Activated T-cell treated with anti-CD3 and anti-CD28 coated beads, Interleukin-2, amount 50 U/mL, for 24 hours (primary cell): Measurements from ENCODE around the gene DIABLO.
"Not testable (repeated sequence)": the region's sequence is repeated elsewhere in the genome, so short reads cannot be mapped to it uniquely, and the experiment has no call there.

Experiments
- DNase-seq: peaks from one replicate; pipeline ENCODE4 v3.0.0-alpha.2; 2020
- H3K27ac Mint-ChIP-seq: 2 replicates; pipeline ENCODE4 v1.8.0; 2020; ENCODE audit warnings: mild to moderate bottlenecking, mixed read lengths
- H3K27me3 Mint-ChIP-seq: 2 replicates; pipeline ENCODE4 v1.8.0; 2020; ENCODE audit warnings: mixed read lengths
- H3K36me3 Mint-ChIP-seq: 2 replicates; pipeline ENCODE4 v1.8.0; 2020; ENCODE audit warnings: low read depth, mixed read lengths
- H3K4me1 Mint-ChIP-seq: 2 replicates; pipeline ENCODE4 v1.8.0; 2020; ENCODE audit warnings: low read depth, mixed read lengths
- H3K4me3 Mint-ChIP-seq: 2 replicates; pipeline ENCODE4 v1.8.0; 2020; ENCODE audit warnings: mild to moderate bottlenecking, moderate library complexity, mixed read lengths
- H3K9me3 Mint-ChIP-seq: 2 replicates; pipeline ENCODE4 v1.8.0; 2020; ENCODE audit warnings: mixed read lengths

DIABLO gene

DNA sequence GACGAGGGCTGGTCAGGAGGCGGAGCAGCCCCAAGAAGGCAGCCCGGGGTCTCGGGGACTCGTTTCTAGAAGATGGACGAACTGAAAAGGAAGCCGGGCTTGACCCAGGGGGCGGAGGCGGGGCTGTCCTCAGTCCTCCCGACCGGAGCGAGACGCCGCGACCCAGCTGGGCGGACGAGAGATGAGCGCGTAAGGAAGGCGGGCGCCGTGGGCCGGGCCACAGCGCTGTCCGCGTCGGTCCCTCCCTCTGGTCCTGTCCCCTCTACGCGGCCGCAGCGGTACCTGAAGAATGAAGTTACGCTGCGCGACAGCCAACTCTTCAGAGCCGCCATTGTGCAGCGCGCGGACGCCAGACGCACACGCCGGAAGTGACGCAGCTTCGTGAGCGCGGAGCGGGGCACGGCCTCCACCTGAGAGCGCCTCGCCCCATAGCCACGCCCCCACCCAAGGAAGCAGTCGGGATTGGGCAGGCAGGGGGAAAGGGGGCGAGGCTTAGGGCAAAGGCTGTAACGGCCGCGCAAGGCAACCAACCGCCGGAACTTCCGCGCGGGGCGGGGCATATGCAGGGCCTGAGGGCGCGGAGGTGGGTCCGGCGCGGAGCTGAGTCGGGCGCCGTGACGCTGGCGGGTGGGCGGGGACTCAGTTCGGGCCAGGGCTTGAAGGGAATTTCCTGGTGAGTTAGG, at the start of gene DIABLO:
Gene DIABLO (minus strand): TSS at position 370 of the 683 bp plus-strand sequence. CDS start 38 bp downstream, at position 332.
- peaks cover 48% of the 10 kb centered on the region for H3K4me1 Mint-ChIP-seq

DNA sequence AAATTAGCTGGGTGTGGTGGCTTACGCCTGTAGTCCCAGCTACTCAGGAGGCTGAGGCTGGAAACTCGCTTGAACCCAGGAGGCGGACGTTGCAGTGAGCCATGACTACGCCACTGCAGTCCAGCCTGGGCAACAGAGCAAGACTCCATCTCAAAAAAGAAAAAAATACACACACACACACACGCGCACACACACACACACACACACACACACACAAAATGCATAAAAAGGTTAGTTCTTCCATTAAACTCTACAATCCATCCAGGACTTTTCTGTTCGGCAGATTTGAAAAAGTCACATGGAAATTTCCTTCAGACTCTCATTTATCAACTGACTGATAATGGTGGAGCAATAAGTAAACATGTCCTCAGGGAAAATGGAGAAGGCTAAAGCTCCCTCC, 49.6 kb upstream of the DIABLO start:
- Mint-ChIP-seq H3K36me3 (peaks cover 60% of the 10 kb centered on the region), H3K27me3 (no peaks in the 10 kb centered on the region), H3K4me1 (no peaks in the 10 kb centered on the region), H3K9me3 (no peaks in the 10 kb centered on the region), H3K4me3 (no peak overlapping the region), H3K27ac (no peak overlapping the region)
- no peak for DNase-seq

More for the DNA sequence above, at the start of gene DIABLO:
- no peaks in the 10 kb centered on the region for H3K9me3 Mint-ChIP-seq
- peak; percentile 99 for DNase-seq
- H3K27me3 Mint-ChIP-seq = no peaks in the 10 kb centered on the region
- H3K36me3 Mint-ChIP-seq = peaks cover 68% of the 10 kb centered on the region
- peak within 1 kb of the TSS; percentile 92 for H3K4me3 Mint-ChIP-seq
- peak within 1 kb of the TSS; percentile 93 for H3K27ac Mint-ChIP-seq

- Mint-ChIP-seq H3K27me3 (peaks cover 2% of the 10 kb centered on the region), H3K36me3 (peaks cover 44% of the 10 kb centered on the region), H3K27ac (peak within 1 kb of the TSS; percentile 98), H3K4me1 (peaks cover 28% of the 10 kb centered on the region), H3K4me3 (peak within 1 kb of the TSS; percentile 91), H3K9me3 (no peaks in the 10 kb centered on the region)
- peak; percentile 95 for DNase-seq
Measured at GRCh38 chr12:122266230-122266901, 40.5 kb upstream of the DIABLO start, which contains the start of gene VPS33A. TSS of gene VPS33A (minus strand) at chr12:122266494. CDS start at chr12:122266408, 86 bp downstream.

- DNase-seq = no peak
- Mint-ChIP-seq H3K4me1 (peaks cover 31% of the 10 kb centered on the region), H3K9me3 (no peaks in the 10 kb centered on the region), H3K4me3 (peak overlapping the region; percentile 91), H3K36me3 (peaks cover 47% of the 10 kb centered on the region), H3K27me3 (peaks cover 2% of the 10 kb centered on the region), H3K27ac (peak overlapping the region; percentile 98)
Measured at GRCh38 chr12:122265886-122266229, 40.0 kb upstream of the DIABLO start.

- peaks cover 48% of the 10 kb centered on the region for H3K36me3 Mint-ChIP-seq
- no peak for DNase-seq
- H3K27ac Mint-ChIP-seq = peak overlapping the region; percentile 98
- H3K4me3 Mint-ChIP-seq = peak overlapping the region; percentile 91
- H3K9me3 Mint-ChIP-seq = no peaks in the 10 kb centered on the region
- peaks cover 32% of the 10 kb centered on the region for H3K4me1 Mint-ChIP-seq
- H3K27me3 Mint-ChIP-seq = peaks cover 2% of the 10 kb centered on the region
Measured at GRCh38 chr12:122265476-122265875, 39.6 kb upstream of the DIABLO start.

DNA sequence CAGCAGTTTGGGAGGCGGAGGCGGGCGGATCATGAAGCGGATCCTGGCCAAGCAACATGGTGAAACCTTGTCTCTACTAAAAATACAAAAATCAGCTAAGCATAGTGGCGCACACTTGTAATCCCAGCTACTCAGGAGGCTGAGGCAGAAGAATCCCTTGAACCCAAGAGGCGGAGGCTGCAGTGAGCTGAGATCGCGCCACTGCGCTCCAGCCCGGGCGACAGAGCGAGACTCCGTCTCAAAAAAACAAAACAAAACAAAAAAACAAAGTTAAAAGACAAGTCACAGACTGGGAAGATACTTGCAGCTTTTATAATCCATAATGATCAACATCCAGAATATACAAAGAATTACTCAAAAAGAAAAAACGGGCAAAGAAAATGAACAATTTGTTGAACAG, 34.9 kb upstream of the DIABLO start:
- not testable (repeated sequence) for H3K9me3 Mint-ChIP-seq, H3K4me3 Mint-ChIP-seq, H3K27me3 Mint-ChIP-seq, H3K27ac Mint-ChIP-seq, DNase-seq
- Mint-ChIP-seq H3K36me3 (peaks cover 77% of the 10 kb centered on the region), H3K4me1 (peaks cover 30% of the 10 kb centered on the region)

DNA sequence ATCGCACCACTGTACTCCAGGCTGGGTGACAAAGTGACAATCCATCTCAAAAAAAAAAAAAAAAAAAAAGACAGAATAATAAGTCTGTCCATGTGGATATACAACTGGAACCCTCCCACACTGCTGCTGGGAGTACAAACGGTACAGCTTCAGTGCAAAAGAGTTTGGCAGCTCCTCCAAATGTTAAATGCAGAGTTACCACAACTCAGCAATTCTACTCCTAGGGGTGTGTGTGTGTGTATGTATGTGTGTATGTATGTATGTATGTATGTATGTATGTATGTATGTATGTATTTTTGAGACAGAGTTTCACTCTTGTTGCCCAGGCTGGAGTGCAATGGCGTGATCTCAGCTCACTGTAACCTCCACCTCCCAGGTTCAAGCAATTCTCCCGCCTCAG, 33.1 kb upstream of the DIABLO start:
- Mint-ChIP-seq H3K4me1 (peaks cover 18% of the 10 kb centered on the region), H3K36me3 (peaks cover 78% of the 10 kb centered on the region), H3K27ac (peak overlapping the region; percentile 40)
- H3K9me3 Mint-ChIP-seq, DNase-seq, H3K4me3 Mint-ChIP-seq, H3K27me3 Mint-ChIP-seq: not testable (repeated sequence)

DNA sequence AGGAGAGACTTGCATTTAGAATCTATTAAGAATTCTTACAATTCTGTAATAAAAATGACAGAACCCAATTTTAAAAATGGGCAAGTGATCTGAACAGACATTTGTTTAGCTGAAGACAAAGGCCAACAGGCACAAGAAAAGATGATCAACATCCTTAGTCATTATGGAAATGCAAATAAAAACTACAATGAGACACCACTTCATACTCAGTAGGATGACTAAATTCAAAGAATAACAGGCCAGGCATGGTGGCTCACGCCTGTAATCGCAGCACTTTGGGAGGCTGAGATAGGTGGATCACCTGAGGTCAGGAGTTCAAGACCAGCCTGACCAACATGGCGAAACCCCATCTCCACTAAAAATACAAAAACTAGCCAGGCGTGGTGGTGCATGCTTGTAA, 32.6 kb upstream of the DIABLO start:
- not testable (repeated sequence) for H3K27me3 Mint-ChIP-seq, H3K4me3 Mint-ChIP-seq, H3K9me3 Mint-ChIP-seq, DNase-seq
- Mint-ChIP-seq H3K36me3 (peaks cover 77% of the 10 kb centered on the region), H3K4me1 (peaks cover 15% of the 10 kb centered on the region), H3K27ac (peak overlapping the region; percentile 50)

- no peak overlapping the region for H3K27ac Mint-ChIP-seq
- DNase-seq = no peak
- H3K4me1 Mint-ChIP-seq = peaks cover 5% of the 10 kb centered on the region
- no peak overlapping the region for H3K4me3 Mint-ChIP-seq
- peaks cover 58% of the 10 kb centered on the region for H3K36me3 Mint-ChIP-seq
- no peaks in the 10 kb centered on the region for H3K9me3 Mint-ChIP-seq
- no peaks in the 10 kb centered on the region for H3K27me3 Mint-ChIP-seq
Measured at GRCh38 chr12:122250536-122250935, 24.7 kb upstream of the DIABLO start.

DNA sequence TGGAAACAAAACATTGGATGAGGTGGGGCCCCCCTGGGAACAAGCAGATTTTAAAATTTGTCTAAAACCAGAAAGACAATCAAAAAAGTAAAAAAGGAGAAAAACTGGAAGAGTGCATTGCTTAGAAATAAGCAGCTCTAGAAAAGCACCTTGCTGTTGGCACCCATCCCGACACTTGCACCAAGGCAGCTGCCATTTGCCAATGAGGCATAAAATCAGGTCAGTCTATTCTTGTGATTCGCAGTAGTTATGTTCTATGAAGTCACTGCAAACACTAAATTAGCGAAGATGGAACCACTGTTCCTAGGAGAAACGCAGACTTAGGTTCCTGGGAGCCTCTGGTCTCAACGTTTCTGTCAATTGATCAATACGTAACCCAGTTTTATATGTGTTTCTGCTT, 24.2 kb upstream of the DIABLO start:
- no peaks in the 10 kb centered on the region for H3K9me3 Mint-ChIP-seq
- H3K36me3 Mint-ChIP-seq = peaks cover 56% of the 10 kb centered on the region
- H3K4me3 Mint-ChIP-seq = no peak overlapping the region
- H3K27me3 Mint-ChIP-seq = no peaks in the 10 kb centered on the region
- no peak overlapping the region for H3K27ac Mint-ChIP-seq
- H3K4me1 Mint-ChIP-seq = peaks cover 7% of the 10 kb centered on the region
- DNase-seq = no peak

GRCh38 chr12:122245553-122245952, 19.7 kb upstream of the DIABLO start:
- no peak for DNase-seq
- Mint-ChIP-seq H3K27me3 (no peaks in the 10 kb centered on the region), H3K4me1 (peaks cover 29% of the 10 kb centered on the region), H3K9me3 (no peaks in the 10 kb centered on the region), H3K36me3 (peaks cover 57% of the 10 kb centered on the region), H3K4me3 (peak overlapping the region; percentile 70), H3K27ac (peak overlapping the region; percentile 74)

DNA sequence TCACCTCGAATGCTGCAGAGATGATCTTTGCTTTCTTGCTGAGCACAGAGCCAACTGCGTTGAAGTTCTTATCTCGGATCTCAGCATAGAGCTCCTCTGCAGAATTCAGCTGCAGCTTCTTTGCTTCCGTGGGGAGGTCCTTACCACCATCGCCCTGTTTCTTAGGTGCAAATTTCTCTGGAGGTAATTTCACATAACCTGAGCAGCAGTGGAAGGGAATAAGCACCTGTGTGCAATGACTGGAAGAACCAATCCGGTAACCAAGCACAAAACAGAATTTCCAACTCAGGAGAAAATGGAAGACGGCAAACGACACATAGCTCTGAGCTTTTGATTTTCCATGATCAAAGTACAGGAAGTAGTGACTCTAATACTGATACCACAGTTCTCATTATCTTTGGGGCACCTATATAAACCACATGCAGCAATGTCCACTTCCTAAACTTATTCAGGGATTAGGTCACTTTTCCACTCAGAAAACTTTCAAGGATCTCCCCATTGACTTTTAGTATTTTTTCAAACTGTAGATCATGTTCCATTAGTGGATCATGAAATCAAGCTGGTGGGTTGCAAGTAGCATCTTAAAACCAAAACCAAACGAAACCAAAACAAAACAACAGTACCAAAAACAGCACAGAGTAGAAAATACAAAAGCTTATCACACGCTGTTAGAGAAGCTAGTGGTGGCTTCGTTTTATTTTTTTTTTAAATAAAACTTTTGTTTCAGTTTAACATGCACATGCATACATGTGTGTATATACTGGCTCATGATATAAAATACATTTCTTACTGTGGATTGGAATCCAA, 18.9 kb upstream of the DIABLO start:
- Mint-ChIP-seq H3K4me3 (peak overlapping the region; percentile 70), H3K9me3 (no peaks in the 10 kb centered on the region), H3K4me1 (peaks cover 29% of the 10 kb centered on the region), H3K36me3 (peaks cover 57% of the 10 kb centered on the region), H3K27me3 (no peaks in the 10 kb centered on the region), H3K27ac (peak overlapping the region; percentile 89)
- no peak for DNase-seq

DNA sequence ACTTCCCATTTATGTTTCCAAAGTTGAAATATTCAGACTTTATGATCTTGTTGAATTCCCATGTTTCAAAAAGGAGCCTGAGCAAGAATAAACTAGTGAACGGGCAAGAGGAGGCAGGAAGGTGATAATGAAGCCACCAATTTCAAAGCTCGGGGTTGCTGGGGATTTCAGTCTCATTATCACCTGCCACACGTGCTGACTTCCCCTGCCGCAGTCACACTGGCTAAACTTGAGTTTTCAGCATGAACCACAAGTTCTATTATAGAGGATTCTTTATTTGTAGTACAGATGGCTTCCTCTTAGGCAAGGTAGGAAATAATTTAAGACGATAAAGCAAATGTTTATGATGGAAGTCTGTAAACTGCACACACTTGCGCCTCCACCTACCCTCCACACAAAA, 18.1 kb upstream of the DIABLO start:
- H3K4me3 Mint-ChIP-seq = peak overlapping the region; percentile 70
- H3K27ac Mint-ChIP-seq = peak overlapping the region; percentile 89
- peaks cover 55% of the 10 kb centered on the region for H3K36me3 Mint-ChIP-seq
- H3K9me3 Mint-ChIP-seq = no peaks in the 10 kb centered on the region
- peaks cover 29% of the 10 kb centered on the region for H3K4me1 Mint-ChIP-seq
- no peaks in the 10 kb centered on the region for H3K27me3 Mint-ChIP-seq
- no peak for DNase-seq

DNA sequence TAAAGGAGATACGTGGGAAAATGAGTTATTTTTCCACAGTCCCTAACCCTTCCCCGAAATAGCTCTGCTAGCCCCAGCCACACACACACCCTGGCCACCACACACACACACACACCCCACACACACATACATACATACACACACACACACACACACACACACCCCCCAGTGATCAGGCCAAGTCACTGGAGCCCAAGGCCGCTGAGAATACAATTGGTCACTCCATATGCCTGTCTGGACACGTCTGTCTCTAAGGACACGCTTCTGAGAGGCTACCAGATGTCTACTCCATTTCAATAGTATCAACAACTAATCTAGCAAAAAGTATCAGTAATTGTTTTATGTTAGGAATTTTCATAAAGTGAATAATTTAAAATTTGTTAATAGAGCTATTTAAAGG, 13.0 kb upstream of the DIABLO start:
- no peaks in the 10 kb centered on the region for H3K9me3 Mint-ChIP-seq
- DNase-seq = no peak
- peaks cover 10% of the 10 kb centered on the region for H3K4me1 Mint-ChIP-seq
- H3K27ac Mint-ChIP-seq = no peak overlapping the region
- no peaks in the 10 kb centered on the region for H3K27me3 Mint-ChIP-seq
- H3K36me3 Mint-ChIP-seq = peaks cover 68% of the 10 kb centered on the region
- no peak overlapping the region for H3K4me3 Mint-ChIP-seq
